RWPE2 (cell line): ENCODE measurements around the gene MRGPRF.

Experiments
- ATAC-seq: fragments of 200-7000 bp; cut with Tn5 transposase; 3 replicates; pipeline ENCODE4 v1.9.1; 2021; ENCODE audit warnings: low read depth
- DNase-seq: peaks from one replicate; pipeline ENCODE4 v3.0.0-alpha.2; 2020; ENCODE audit warnings: low spot score
- H3K27ac ChIP-seq: fragments of 450-650 bp; 2 replicates; pipeline ENCODE4 v1.5.1; 2017; ENCODE audit warnings: mild to moderate bottlenecking; ENCODE audit not compliant: poor library complexity, severe bottlenecking
- H3K27me3 ChIP-seq: fragments of 250-450 bp; sonication (Bioruptor Pico); 2 replicates; pipeline ENCODE4 v1.5.1; 2021; ENCODE audit warnings: mild to moderate bottlenecking, moderate library complexity; ENCODE audit not compliant: insufficient read depth, poor library complexity, severe bottlenecking
- H3K36me3 ChIP-seq: fragments of 250-450 bp; sonication (Bioruptor Pico); 2 replicates; pipeline ENCODE4 v1.5.1; 2020; ENCODE audit warnings: low read depth, mild to moderate bottlenecking, moderate library complexity
- H3K4me1 ChIP-seq: fragments of 250-450 bp; sonication (Bioruptor Pico); 2 replicates; pipeline ENCODE4 v1.5.1; 2021; ENCODE audit warnings: mild to moderate bottlenecking, moderate library complexity; ENCODE audit not compliant: insufficient read depth, poor library complexity, severe bottlenecking
- H3K4me3 ChIP-seq: fragments of 250-450 bp; sonication (Bioruptor Pico); 2 replicates; pipeline ENCODE4 v1.5.1; 2021; ENCODE audit warnings: mild to moderate bottlenecking, moderate library complexity; ENCODE audit not compliant: severe bottlenecking
- H3K9me3 ChIP-seq: fragments of 250-450 bp; sonication (Bioruptor Pico); 2 replicates; pipeline ENCODE4 v1.5.1; 2021; ENCODE audit warnings: mild to moderate bottlenecking, moderate library complexity; ENCODE audit not compliant: severe bottlenecking
- CTCF ChIP-seq: fragments of 450-650 bp; IDR thresholded peaks from one replicate; pipeline ENCODE4 v1.5.1; 2017; ENCODE audit warnings: mild to moderate bottlenecking, moderate library complexity; ENCODE audit not compliant: poor library complexity, severe bottlenecking

Gene MRGPRF

GRCh38 chr11:68961245-68961644 lies 51.8 kb downstream of the MRGPRF start:
- no peaks in the 10 kb centered on the region for H3K9me3 ChIP-seq
- TF ChIP-seq CTCF: no peak
- H3K36me3 ChIP-seq: no peaks in the 10 kb centered on the region
- DNase-seq (no peak), ATAC-seq (no peak)
- H3K27ac ChIP-seq: no peak overlapping the region
- H3K27me3 ChIP-seq: no peaks in the 10 kb centered on the region
- H3K4me1 ChIP-seq: no peaks in the 10 kb centered on the region
- H3K4me3 ChIP-seq: no peak overlapping the region

- Histone ChIP-seq H3K9me3 (no peaks in the 10 kb centered on the region), H3K36me3 (no peaks in the 10 kb centered on the region), H3K4me3 (no peak overlapping the region), H3K27me3 (no peaks in the 10 kb centered on the region), H3K27ac (no peak overlapping the region), H3K4me1 (no peaks in the 10 kb centered on the region)
- TF ChIP-seq CTCF: no peak
- DNase-seq (no peak), ATAC-seq (no peak)
Measured at GRCh38 chr11:68960294-68961071, 52.6 kb downstream of the MRGPRF start.

- no peak for DNase-seq
- Histone ChIP-seq H3K36me3 (no peaks in the 10 kb centered on the region), H3K27me3 (no peaks in the 10 kb centered on the region), H3K4me3 (no peak overlapping the region), H3K9me3 (no peaks in the 10 kb centered on the region), H3K27ac (no peak overlapping the region), H3K4me1 (no peaks in the 10 kb centered on the region)
- no peak for ATAC-seq
- TF ChIP-seq CTCF: no peak
Measured at GRCh38 chr11:68959465-68960293, 53.4 kb downstream of the MRGPRF start.

GRCh38 chr11:68958211-68958610 lies 54.8 kb downstream of the MRGPRF start:
- ATAC-seq: no peak
- no peak for TF ChIP-seq CTCF

More at GRCh38 chr11:68958211-68958610, 54.8 kb downstream of the MRGPRF start:
- DNase-seq: no peak
- Histone ChIP-seq H3K9me3 (no peaks in the 10 kb centered on the region), H3K4me1 (no peaks in the 10 kb centered on the region), H3K27me3 (no peaks in the 10 kb centered on the region), H3K4me3 (no peak overlapping the region), H3K36me3 (no peaks in the 10 kb centered on the region), H3K27ac (no peak overlapping the region)
